H9 (cell line): Measurements from ENCODE around the gene MAPK7. TPM values are rescaled to one million over a fixed set of nuclear protein-coding genes. Genes with fewer than 3 reads are reported as not detected.

Experiments
- DNase-seq: peaks from one replicate; pipeline ENCODE4 v3.0.0-alpha.2; 2017
- H2AFZ ChIP-seq: one replicate; pipeline ENCODE4 v1.6.1; 2013; ENCODE audit warnings: mild to moderate bottlenecking, low read length, control low read depth, moderate library complexity
- H2AK5ac ChIP-seq: 2 replicates; pipeline ENCODE4 v1.6.1; 2013; ENCODE audit warnings: low read length, control low read depth, mixed read lengths; ENCODE audit not compliant: insufficient read length
- H2BK120ac ChIP-seq: one replicate; pipeline ENCODE4 v1.6.1; 2013; ENCODE audit warnings: low read depth, mild to moderate bottlenecking, low read length, control low read depth, inconsistent platforms; ENCODE audit not compliant: poor library complexity, severe bottlenecking
- H2BK12ac ChIP-seq: 2 replicates; pipeline ENCODE4 v1.6.1; 2013; ENCODE audit warnings: low read length, control low read depth, mixed read lengths, low read depth; ENCODE audit not compliant: insufficient read length
- H2BK15ac ChIP-seq: 2 replicates; pipeline ENCODE4 v1.6.1; 2013; ENCODE audit warnings: low read depth, low read length, control low read depth
- H2BK20ac ChIP-seq: one replicate; pipeline ENCODE4 v1.6.1; 2013; ENCODE audit warnings: low read depth, mild to moderate bottlenecking, low read length, control low read depth, inconsistent platforms; ENCODE audit not compliant: poor library complexity, severe bottlenecking
- H2BK5ac ChIP-seq: 2 replicates; pipeline ENCODE4 v1.6.1; 2013; ENCODE audit warnings: low read length, control low read depth, mixed read lengths; ENCODE audit not compliant: insufficient read length
- H3K14ac ChIP-seq: 2 replicates; pipeline ENCODE4 v1.6.1; 2013; ENCODE audit warnings: low read length, control low read depth; ENCODE audit not compliant: insufficient read depth
- H3K18ac ChIP-seq: 2 replicates; pipeline ENCODE4 v1.6.1; 2013; ENCODE audit warnings: low read depth, mild to moderate bottlenecking, mixed read lengths, low read length, control low read depth; ENCODE audit not compliant: insufficient read length
- H3K23ac ChIP-seq: 2 replicates; pipeline ENCODE4 v1.6.1; 2013; ENCODE audit warnings: low read length, control low read depth, mixed read lengths, low read depth; ENCODE audit not compliant: insufficient read length
- H3K23me2 ChIP-seq: 2 replicates; pipeline ENCODE4 v1.6.1; 2013; ENCODE audit warnings: low read depth, mild to moderate bottlenecking, mixed read lengths, low read length, control low read depth; ENCODE audit not compliant: insufficient read length, poor library complexity, severe bottlenecking
- H3K27ac ChIP-seq: 2 replicates; pipeline ENCODE4 v1.5.1; 2013; ENCODE audit warnings: low read length, control low read depth, mixed read lengths, low read depth; ENCODE audit not compliant: insufficient read length
- H3K27me3 ChIP-seq: 2 replicates; pipeline ENCODE4 v1.6.1; 2013; ENCODE audit warnings: low read length, control low read depth, inconsistent platforms; ENCODE audit not compliant: insufficient read depth
- H3K4ac ChIP-seq: 2 replicates; pipeline ENCODE4 v1.6.1; 2013; ENCODE audit warnings: low read depth, mild to moderate bottlenecking, control low read depth, inconsistent platforms, low read length, moderate library complexity
- H3K4me1 ChIP-seq: 2 replicates; pipeline ENCODE4 v1.6.1; 2013; ENCODE audit warnings: low read length, control low read depth, inconsistent platforms; ENCODE audit not compliant: insufficient read depth
- H3K4me2 ChIP-seq: 2 replicates; pipeline ENCODE4 v1.6.1; 2013; ENCODE audit warnings: low read length, control low read depth, mixed read lengths; ENCODE audit not compliant: insufficient read length, insufficient read depth
- H3K56ac ChIP-seq: 2 replicates; pipeline ENCODE4 v1.6.1; 2013; ENCODE audit warnings: low read depth, mild to moderate bottlenecking, mixed read lengths, low read length, control low read depth; ENCODE audit not compliant: insufficient read length
- H3K79me1 ChIP-seq: 2 replicates; pipeline ENCODE4 v1.6.1; 2013; ENCODE audit warnings: low read depth, mild to moderate bottlenecking, moderate library complexity, low read length, control low read depth, inconsistent platforms; ENCODE audit not compliant: insufficient read depth, poor library complexity, severe bottlenecking
- H3K79me2 ChIP-seq: 2 replicates; pipeline ENCODE4 v1.6.1; 2013; ENCODE audit warnings: low read length, control low read depth, inconsistent platforms; ENCODE audit not compliant: insufficient read depth
- H3K9ac ChIP-seq: 2 replicates; pipeline ENCODE4 v1.6.1; 2013; ENCODE audit warnings: low read length, control low read depth, mixed read lengths; ENCODE audit not compliant: insufficient read length; ENCODE audit errors: extremely low read depth
- H3K9me3 ChIP-seq: one replicate; pipeline ENCODE4 v1.6.1; 2013; ENCODE audit warnings: low read depth, low read length, inconsistent platforms; ENCODE audit not compliant: control insufficient read depth
- H3T11ph ChIP-seq: one replicate; pipeline ENCODE4 v1.6.1; 2013; ENCODE audit warnings: mild to moderate bottlenecking, low read length, control low read depth, inconsistent platforms
- H4K20me1 ChIP-seq: one replicate; pipeline ENCODE4 v1.6.1; 2013; ENCODE audit not compliant: control insufficient read depth, insufficient read length, insufficient read depth
- H4K5ac ChIP-seq: 2 replicates; pipeline ENCODE4 v1.6.1; 2013; ENCODE audit warnings: low read depth, mild to moderate bottlenecking, mixed read lengths, low read length, control low read depth; ENCODE audit not compliant: insufficient read length
- H4K8ac ChIP-seq: replicated peaks from 2 replicates; pipeline ENCODE4 v1.6.1; 2013; ENCODE audit warnings: low read length, control low read depth, mixed read lengths, low read depth; ENCODE audit not compliant: insufficient read length
- H4K91ac ChIP-seq: 2 replicates; pipeline ENCODE4 v1.6.1; 2013; ENCODE audit warnings: low read depth, mild to moderate bottlenecking, moderate library complexity, mixed read lengths, low read length, control low read depth; ENCODE audit not compliant: insufficient read length
- H3K27ac Mint-ChIP-seq, 3 experiments: 2 replicates in 2 of 3; 3 replicates in 1 of 3; pipeline ENCODE4 v1.8.0; 2020 to 2021; ENCODE audit warnings: mixed read lengths in 3 of 3, mild to moderate bottlenecking in 1 of 3, moderate library complexity in 1 of 3
- H3K27me3 Mint-ChIP-seq: 2 replicates; pipeline ENCODE4 v1.8.0; 2021; ENCODE audit warnings: low read depth, mild to moderate bottlenecking, moderate library complexity, mixed read lengths
- H3K36me3 Mint-ChIP-seq, 3 experiments: 2 replicates in 2 of 3; 3 replicates in 1 of 3; pipeline ENCODE4 v1.8.0; 2020 to 2021; ENCODE audit warnings: low read depth in 3 of 3, mixed read lengths in 3 of 3; ENCODE audit not compliant: insufficient read depth in 1 of 3
- H3K4me1 Mint-ChIP-seq, 2 experiments: 2 replicates each; pipeline ENCODE4 v1.8.0; 2020; ENCODE audit warnings: mixed read lengths in 2 of 2
- H3K4me3 Mint-ChIP-seq, 2 experiments: 2 replicates in 1 of 2; 3 replicates in 1 of 2; pipeline ENCODE4 v1.8.0; 2020 to 2021; ENCODE audit warnings: mild to moderate bottlenecking in 2 of 2, mixed read lengths in 2 of 2, moderate library complexity in 1 of 2
- H3K9me3 Mint-ChIP-seq, 2 experiments: 2 replicates in 1 of 2; 3 replicates in 1 of 2; pipeline ENCODE4 v1.8.0; 2020; ENCODE audit warnings: mild to moderate bottlenecking in 2 of 2, mixed read lengths in 2 of 2, moderate library complexity in 1 of 2
- WGBS: extraction: QIAGEN DNeasy Blood & Tissue Kit; methylation state at CpG from one replicate; pipeline ENCODE4 v1.1.7; 2013; ENCODE audit warnings: missing lambda C conversion rate, low lambda C conversion rate, mixed read lengths; ENCODE audit not compliant: insufficient read length; ENCODE audit errors: extremely low coverage; 5-methylcytosine and 5-hydroxymethylcytosine counted together
- total RNA-seq: library from RNA; stranded (reverse); gene quantifications from 2 replicates; pipeline ENCODE4 v1.2.1, GENCODE V29; 2021
- TF ChIP-seq, protein P1 (sequence below): fragments of 200-600 bp; sonication (generic); conservative IDR thresholded peaks from 3 replicates; pipeline ENCODE4 v1.8.0; 2021; ENCODE audit warnings: antibody characterized with exemption, mild to moderate bottlenecking

The MAPK7 gene
- total RNA-seq, 1 experiment from 2014 or later: 43.8 TPM

DNA sequence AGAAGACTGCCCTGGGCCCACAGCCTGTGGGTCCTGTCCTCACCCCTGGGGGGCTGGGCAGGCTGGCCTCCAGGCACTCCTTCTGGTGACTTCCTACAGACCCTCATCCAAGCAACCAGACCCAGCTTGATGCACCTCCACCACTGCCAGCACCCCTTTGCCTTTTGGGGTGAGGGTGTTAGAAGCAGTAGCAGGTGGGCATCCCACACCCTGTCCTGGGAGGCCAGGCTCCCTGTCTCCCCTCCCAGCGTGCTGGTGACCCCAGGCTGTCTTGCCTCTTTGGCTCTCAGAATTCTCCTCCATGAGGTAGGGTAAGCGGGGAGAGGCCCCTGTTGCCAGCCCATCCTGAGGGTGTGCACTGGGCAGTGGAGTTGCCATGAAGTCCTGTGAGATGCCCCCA is 49.2 kb upstream of the MAPK7 start:
- Histone ChIP-seq H3K9ac (no peak overlapping the region), H3K18ac (no peak overlapping the region), H3K4ac (no peak overlapping the region), H2BK20ac (no peak overlapping the region), H4K5ac (no peak overlapping the region), H2BK12ac (no peak overlapping the region), H2BK120ac (no peak overlapping the region), H3K79me1 (no peaks in the 10 kb centered on the region), H3K27ac (no peak overlapping the region), H4K91ac (no peak overlapping the region), H3K14ac (no peak overlapping the region), H3K4me1 (no peaks in the 10 kb centered on the region), H3K4me2 (no peak overlapping the region), H2AK5ac (no peak overlapping the region), H2BK15ac (no peak overlapping the region), H3K9me3 (no peaks in the 10 kb centered on the region), H3K23me2 (no peaks in the 10 kb centered on the region), H3K27me3 (no peaks in the 10 kb centered on the region), H2AFZ (no peak overlapping the region), H3T11ph (no peak overlapping the region), H3K56ac (no peak overlapping the region), H2BK5ac (no peak overlapping the region), H4K20me1 (no peaks in the 10 kb centered on the region), H3K79me2 (no peaks in the 10 kb centered on the region), H4K8ac (no peak overlapping the region), H3K23ac (no peak overlapping the region)
- no CpG with 5 or more reads among the region's 2 CpGs for WGBS
- H3K4me3 Mint-ChIP-seq: no peak overlapping the region
- no peak overlapping the region for H3K27ac Mint-ChIP-seq
- peaks cover 4 to 26% of the 10 kb centered on the region in 2 experiments for H3K4me1 Mint-ChIP-seq
- H3K36me3 Mint-ChIP-seq: peaks cover 23 to 54% (median 51%) of the 10 kb centered on the region in 3 experiments; a peak in 6 of 7 replicates
- TF ChIP-seq, protein P1, sequence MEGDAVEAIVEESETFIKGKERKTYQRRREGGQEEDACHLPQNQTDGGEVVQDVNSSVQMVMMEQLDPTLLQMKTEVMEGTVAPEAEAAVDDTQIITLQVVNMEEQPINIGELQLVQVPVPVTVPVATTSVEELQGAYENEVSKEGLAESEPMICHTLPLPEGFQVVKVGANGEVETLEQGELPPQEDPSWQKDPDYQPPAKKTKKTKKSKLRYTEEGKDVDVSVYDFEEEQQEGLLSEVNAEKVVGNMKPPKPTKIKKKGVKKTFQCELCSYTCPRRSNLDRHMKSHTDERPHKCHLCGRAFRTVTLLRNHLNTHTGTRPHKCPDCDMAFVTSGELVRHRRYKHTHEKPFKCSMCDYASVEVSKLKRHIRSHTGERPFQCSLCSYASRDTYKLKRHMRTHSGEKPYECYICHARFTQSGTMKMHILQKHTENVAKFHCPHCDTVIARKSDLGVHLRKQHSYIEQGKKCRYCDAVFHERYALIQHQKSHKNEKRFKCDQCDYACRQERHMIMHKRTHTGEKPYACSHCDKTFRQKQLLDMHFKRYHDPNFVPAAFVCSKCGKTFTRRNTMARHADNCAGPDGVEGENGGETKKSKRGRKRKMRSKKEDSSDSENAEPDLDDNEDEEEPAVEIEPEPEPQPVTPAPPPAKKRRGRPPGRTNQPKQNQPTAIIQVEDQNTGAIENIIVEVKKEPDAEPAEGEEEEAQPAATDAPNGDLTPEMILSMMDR: no peak
- no peak for DNase-seq
- no peaks in the 10 kb centered on the region for H3K27me3 Mint-ChIP-seq
- H3K9me3 Mint-ChIP-seq: peaks cover 17% of the 10 kb centered on the region in 2 experiments
